ENCODE data around the gene GBP5.
"Not testable (repeated sequence)": the region's sequence is repeated elsewhere in the genome, so short reads cannot be mapped to it uniquely, and the experiment has no call there.

Gene GBP5

DNA sequence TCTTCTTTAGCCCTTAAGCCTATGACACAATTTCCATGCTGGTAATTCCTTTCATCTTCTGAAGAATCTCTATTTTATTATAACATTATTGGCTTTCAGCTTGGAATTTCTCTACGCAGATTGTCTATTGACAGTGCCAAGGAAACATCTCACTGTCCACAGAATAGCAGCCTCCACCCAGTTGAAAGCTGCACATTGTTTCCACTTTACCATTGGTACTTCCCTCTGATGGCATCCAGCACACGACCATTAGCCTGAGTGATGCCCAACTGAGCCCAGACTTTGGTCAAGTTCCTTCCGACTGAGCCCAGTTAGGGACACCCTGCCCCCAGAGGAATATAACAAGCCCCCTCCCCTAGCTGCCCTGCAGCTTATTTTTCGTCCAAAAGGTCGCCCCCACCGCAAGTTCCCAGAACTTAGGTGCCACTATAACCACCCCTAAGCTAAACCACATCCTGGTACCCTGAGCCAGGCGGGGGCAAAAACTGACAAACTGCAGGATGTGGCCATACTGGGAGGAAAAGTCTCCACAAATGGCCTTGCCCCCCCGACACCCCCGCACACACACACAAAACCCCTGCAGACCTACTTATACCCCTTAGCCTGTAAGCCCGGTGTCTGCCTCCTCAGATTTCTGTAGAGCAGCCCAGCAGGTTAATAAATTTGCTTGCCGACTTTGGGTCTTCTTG lies 13.2 kb downstream of the GBP5 start:
- Histone ChIP-seq H3K36me3 (ENCODE audit: control insufficient read depth, insufficient read depth, low read length) (no peaks in the 10 kb centered on the region), H3K4me3 (replicated peaks; ENCODE audit: low read depth, low read length) (no peak overlapping the region), H3K27me3 (replicated peaks; ENCODE audit: control insufficient read depth, insufficient read depth, low read length) (no peaks in the 10 kb centered on the region)
- TF ChIP-seq, protein P1, sequence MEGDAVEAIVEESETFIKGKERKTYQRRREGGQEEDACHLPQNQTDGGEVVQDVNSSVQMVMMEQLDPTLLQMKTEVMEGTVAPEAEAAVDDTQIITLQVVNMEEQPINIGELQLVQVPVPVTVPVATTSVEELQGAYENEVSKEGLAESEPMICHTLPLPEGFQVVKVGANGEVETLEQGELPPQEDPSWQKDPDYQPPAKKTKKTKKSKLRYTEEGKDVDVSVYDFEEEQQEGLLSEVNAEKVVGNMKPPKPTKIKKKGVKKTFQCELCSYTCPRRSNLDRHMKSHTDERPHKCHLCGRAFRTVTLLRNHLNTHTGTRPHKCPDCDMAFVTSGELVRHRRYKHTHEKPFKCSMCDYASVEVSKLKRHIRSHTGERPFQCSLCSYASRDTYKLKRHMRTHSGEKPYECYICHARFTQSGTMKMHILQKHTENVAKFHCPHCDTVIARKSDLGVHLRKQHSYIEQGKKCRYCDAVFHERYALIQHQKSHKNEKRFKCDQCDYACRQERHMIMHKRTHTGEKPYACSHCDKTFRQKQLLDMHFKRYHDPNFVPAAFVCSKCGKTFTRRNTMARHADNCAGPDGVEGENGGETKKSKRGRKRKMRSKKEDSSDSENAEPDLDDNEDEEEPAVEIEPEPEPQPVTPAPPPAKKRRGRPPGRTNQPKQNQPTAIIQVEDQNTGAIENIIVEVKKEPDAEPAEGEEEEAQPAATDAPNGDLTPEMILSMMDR (IDR thresholded peaks at IDR 0.05; ENCODE audit: insufficient read depth, low read length, poor library complexity, severe bottlenecking) = no peak
- DNase-seq (ENCODE audit: extremely low read depth, insufficient read length) = no peak

DNA sequence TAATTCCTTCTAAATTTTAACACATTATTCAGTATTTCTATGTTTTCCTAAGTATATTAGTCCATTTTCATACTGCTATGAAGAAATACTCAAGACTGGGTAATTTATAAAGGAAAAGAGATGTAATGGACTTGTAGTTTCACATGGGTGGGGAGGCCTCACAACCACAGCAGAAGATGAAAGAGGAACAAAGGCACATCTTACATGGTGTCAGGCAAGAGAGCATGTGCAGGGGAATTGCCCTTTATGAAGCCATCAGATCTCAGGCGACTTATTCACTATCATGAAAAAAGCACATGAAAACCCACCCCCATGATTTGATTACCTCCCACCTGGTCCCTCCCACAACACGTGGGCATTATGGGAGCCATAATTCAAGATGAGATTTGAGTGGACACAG lies 15.6 kb downstream of the GBP5 start:
- no peak overlapping the region for H3K4me3 ChIP-seq (replicated peaks; ENCODE audit: low read depth, low read length)
- peak; percentile 3 for DNase-seq (ENCODE audit: extremely low read depth, insufficient read length)
- TF ChIP-seq, protein P1 (IDR thresholded peaks at IDR 0.05; ENCODE audit: insufficient read depth, low read length, poor library complexity, severe bottlenecking) = no peak
- H3K27me3 ChIP-seq (replicated peaks; ENCODE audit: control insufficient read depth, insufficient read depth, low read length) = no peaks in the 10 kb centered on the region
- no peaks in the 10 kb centered on the region for H3K36me3 ChIP-seq (ENCODE audit: control insufficient read depth, insufficient read depth, low read length)

DNA sequence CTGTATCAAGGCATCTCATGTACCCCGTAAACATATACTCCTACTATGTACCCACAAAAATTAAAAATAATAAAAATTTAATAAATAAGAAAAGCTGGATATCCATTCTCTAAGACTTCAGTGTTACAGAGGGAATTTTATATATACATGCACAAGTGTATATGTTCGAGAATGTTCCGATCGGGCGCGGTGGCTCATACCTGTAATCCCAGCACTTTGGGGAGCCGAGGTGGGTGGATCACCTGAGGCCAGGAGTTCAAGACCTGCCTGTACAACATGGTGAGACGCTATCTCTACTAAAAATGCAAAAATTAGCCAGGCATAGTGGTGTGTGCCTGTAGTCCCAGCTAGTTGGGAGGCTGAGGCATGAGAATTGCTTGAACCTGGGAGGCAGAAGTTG lies 17.1 kb downstream of the GBP5 start:
- H3K4me3 ChIP-seq (replicated peaks; ENCODE audit: low read depth, low read length); H3K36me3 ChIP-seq (ENCODE audit: control insufficient read depth, insufficient read depth, low read length); DNase-seq (ENCODE audit: extremely low read depth, insufficient read length); H3K27me3 ChIP-seq (replicated peaks; ENCODE audit: control insufficient read depth, insufficient read depth, low read length): not testable (repeated sequence)

DNA sequence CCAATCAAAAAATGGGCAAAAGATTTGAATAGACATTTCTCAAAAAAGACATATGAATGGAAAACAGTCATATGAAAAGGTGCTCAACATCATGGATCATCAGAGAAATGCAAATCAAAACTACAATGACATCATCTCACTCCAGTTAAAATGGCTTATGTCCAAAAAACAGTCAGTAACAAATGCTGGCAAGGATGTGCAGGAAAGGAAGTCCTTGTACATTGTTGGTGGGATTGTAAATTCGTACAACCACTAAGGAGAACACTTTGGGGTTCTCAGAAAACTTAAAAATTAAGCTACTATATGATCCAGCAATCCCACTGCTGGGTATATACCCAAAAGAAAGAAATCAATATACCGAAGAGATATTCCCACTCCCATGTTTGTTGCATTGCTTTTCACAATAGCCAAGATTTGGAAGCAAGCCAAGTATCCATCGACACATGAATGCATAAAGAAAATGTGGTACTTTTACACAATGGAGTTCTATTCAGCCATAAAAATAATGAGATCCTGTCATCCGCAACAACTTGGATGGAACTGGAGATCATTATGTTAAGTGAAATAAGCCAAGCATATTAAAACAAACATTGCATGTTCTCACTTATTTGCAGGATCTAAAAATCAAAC lies 17.9 kb downstream of the GBP5 start:
- TF ChIP-seq, protein P1 (IDR thresholded peaks at IDR 0.05; ENCODE audit: insufficient read depth, low read length, poor library complexity, severe bottlenecking) = no peak
- Histone ChIP-seq H3K36me3 (ENCODE audit: control insufficient read depth, insufficient read depth, low read length) (no peaks in the 10 kb centered on the region), H3K27me3 (replicated peaks; ENCODE audit: control insufficient read depth, insufficient read depth, low read length) (no peaks in the 10 kb centered on the region), H3K4me3 (replicated peaks; ENCODE audit: low read depth, low read length) (no peak overlapping the region)
- no peak for DNase-seq (ENCODE audit: extremely low read depth, insufficient read length)

DNA sequence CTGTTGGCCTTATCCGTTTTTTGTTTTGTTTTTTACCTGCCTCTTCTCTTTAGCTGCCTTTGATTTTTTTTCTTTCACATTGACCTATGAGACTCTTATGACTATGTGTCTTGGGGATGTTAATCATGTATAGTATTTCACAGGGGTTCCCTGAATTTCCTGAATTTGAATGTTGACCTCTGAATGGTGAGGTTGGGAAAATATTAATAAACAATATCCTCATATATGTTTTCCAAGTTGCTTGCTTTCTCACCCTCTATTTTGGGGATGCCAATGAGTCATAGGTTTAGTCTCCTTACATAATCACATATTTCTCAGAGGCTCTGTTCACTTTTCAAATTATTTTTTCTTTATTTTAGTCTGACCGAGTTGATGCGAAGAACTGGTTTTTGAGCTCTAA lies 29.6 kb downstream of the GBP5 start:
- TF ChIP-seq, protein P1 (IDR thresholded peaks at IDR 0.05; ENCODE audit: insufficient read depth, low read length, poor library complexity, severe bottlenecking) = no peak
- Histone ChIP-seq H3K36me3 (ENCODE audit: control insufficient read depth, insufficient read depth, low read length) (no peaks in the 10 kb centered on the region), H3K4me3 (replicated peaks; ENCODE audit: low read depth, low read length) (no peak overlapping the region), H3K27me3 (replicated peaks; ENCODE audit: control insufficient read depth, insufficient read depth, low read length) (no peaks in the 10 kb centered on the region)
- DNase-seq (ENCODE audit: extremely low read depth, insufficient read length) = no peak
